ENCODE measurements around the gene OSBPL7.
"Not testable (repeated sequence)": the region's sequence is repeated elsewhere in the genome, so short reads cannot be mapped to it uniquely, and the experiment has no call there.

The OSBPL7 gene

GRCh38 chr17:47806026-47806912, 15.3 kb downstream of the OSBPL7 start:
- DNase-seq (ENCODE audit: low spot score) = no peak

- no peak for DNase-seq (ENCODE audit: low spot score)
These were observed 17.1 kb downstream of the OSBPL7 start for GRCh38 chr17:47804461-47804860.

- DNase-seq (ENCODE audit: low spot score) = no peak
These were observed 17.8 kb downstream of the OSBPL7 start for GRCh38 chr17:47803751-47804150.

GRCh38 chr17:47803201-47803600, 18.4 kb downstream of the OSBPL7 start:
- no peak for DNase-seq (ENCODE audit: low spot score)

GRCh38 chr17:47802341-47803022, 19.1 kb downstream of the OSBPL7 start:
- DNase-seq (ENCODE audit: low spot score) = peak; percentile 84

- DNase-seq (ENCODE audit: low spot score) = no peak
These were observed 19.7 kb downstream of the OSBPL7 start for GRCh38 chr17:47801906-47802305.

GRCh38 chr17:47801176-47801765, 20.3 kb downstream of the OSBPL7 start:
- DNase-seq (ENCODE audit: low spot score) = no peak

GRCh38 chr17:47800686-47801085, 20.9 kb downstream of the OSBPL7 start:
- DNase-seq (ENCODE audit: low spot score) = no peak

- peak; percentile 43 for DNase-seq (ENCODE audit: low spot score)
These were observed 23.8 kb downstream of the OSBPL7 start for GRCh38 chr17:47797797-47798196.

GRCh38 chr17:47792979-47793378, 28.6 kb downstream of the OSBPL7 start:
- DNase-seq (ENCODE audit: low spot score) = no peak

- DNase-seq (ENCODE audit: low spot score) = no peak
These were observed 29.1 kb downstream of the OSBPL7 start for GRCh38 chr17:47792457-47792856.

GRCh38 chr17:47791025-47791424, 30.6 kb downstream of the OSBPL7 start:
- no peak for DNase-seq (ENCODE audit: low spot score)

GRCh38 chr17:47789611-47790561, 31.7 kb downstream of the OSBPL7 start:
- peak; percentile 85 for DNase-seq (ENCODE audit: low spot score)

GRCh38 chr17:47785538-47786123, 36.0 kb downstream of the OSBPL7 start:
- peak; percentile 82 for DNase-seq (ENCODE audit: low spot score)

GRCh38 chr17:47781397-47781796, 40.2 kb downstream of the OSBPL7 start:
- no peak for DNase-seq (ENCODE audit: low spot score)

GRCh38 chr17:47778184-47778635, 43.4 kb downstream of the OSBPL7 start:
- DNase-seq (ENCODE audit: low spot score) = no peak

GRCh38 chr17:47776330-47777197, 45.0 kb downstream of the OSBPL7 start:
- DNase-seq (ENCODE audit: low spot score) = peak; percentile 68

- DNase-seq (ENCODE audit: low spot score) = no peak
These were observed 46.5 kb downstream of the OSBPL7 start for GRCh38 chr17:47774987-47775580.

GRCh38 chr17:47774331-47774730, 47.3 kb downstream of the OSBPL7 start:
- no peak for DNase-seq (ENCODE audit: low spot score)

GRCh38 chr17:47773649-47774048, 47.9 kb downstream of the OSBPL7 start:
- not testable (repeated sequence) for DNase-seq (ENCODE audit: low spot score)

Measured in iPS-NIHi11 (cell line).